Panc1 (cell line): ENCODE measurements around the gene CIB4. TPM values are rescaled to one million over a fixed set of nuclear protein-coding genes. Genes with fewer than 3 reads are reported as not detected.

Source experiments
- ATAC-seq: fragments of 200-7000 bp; cut with Tn5 transposase; 2 replicates; pipeline ENCODE4 v1.9.1; 2020; ENCODE audit warnings: mild to moderate bottlenecking, moderate library complexity
- BruUV-seq: library from RNA; stranded (reverse); fragments of 400-500 nt; replicated peaks from 2 replicates; lab custom pipeline; 2021; lab: Mats Ljungman, UMichigan
- CTCF ChIA-PET: fragments of 300-600 bp; sonication (Branson Sonifier 250); formaldehyde crosslinking; loops from one replicate; lab custom pipeline; 2022; ENCODE audit warnings: antibody characterized with exemption; lab: Charles Lee
- POLR2A ChIA-PET: fragments of 300-600 bp; sonication (Branson Sonifier 250); formaldehyde crosslinking; loops from one replicate; lab custom pipeline; 2022; ENCODE audit warnings: antibody characterized with exemption; lab: Charles Lee
- DNase-seq: peaks from one replicate; pipeline ENCODE4 v3.0.0-alpha.2; 2010; ENCODE audit warnings: low read depth, low spot score
- H3K27ac ChIP-seq: 2 replicates; pipeline ENCODE4 v1.5.1; 2011; ENCODE audit warnings: mild to moderate bottlenecking, low read length, inconsistent platforms
- H3K27me3 ChIP-seq: fragments of 200-500 bp; sonication (Bioruptor generic); 2 replicates; pipeline ENCODE4 v1.6.0; 2014; ENCODE audit warnings: low read length, inconsistent platforms; ENCODE audit not compliant: control insufficient read depth, insufficient read depth
- H3K36me3 ChIP-seq: fragments of 200-500 bp; sonication (Bioruptor generic); 2 replicates; pipeline ENCODE4 v1.5.1; 2014; ENCODE audit warnings: inconsistent platforms, mild to moderate bottlenecking, low read length, moderate library complexity; ENCODE audit not compliant: control insufficient read depth, insufficient read depth
- H3K4me1 ChIP-seq: 2 replicates; pipeline ENCODE4 v1.5.1; 2011; ENCODE audit warnings: inconsistent platforms, mild to moderate bottlenecking, low read length, moderate library complexity; ENCODE audit not compliant: control insufficient read depth, insufficient read depth
- H3K4me3 ChIP-seq, 2 experiments: 2 replicates each; pipeline ENCODE4 v1.5.1; 2011 to 2012; ENCODE audit warnings: low read depth in 2 of 2, low read length in 2 of 2, mild to moderate bottlenecking in 2 of 2, inconsistent platforms in 1 of 2, moderate library complexity in 1 of 2
- H3K9me3 ChIP-seq: fragments of 200-500 bp; sonication (Bioruptor generic); 2 replicates; pipeline ENCODE4 v1.5.1; 2014; ENCODE audit warnings: low read depth, mild to moderate bottlenecking, inconsistent platforms, low read length, moderate library complexity; ENCODE audit not compliant: control insufficient read depth, insufficient read depth
- CTCF ChIP-seq: fragments of 450-650 bp; IDR thresholded peaks from 2 replicates; pipeline ENCODE4 v1.5.1; 2017; ENCODE audit warnings: mild to moderate bottlenecking
- POLR2AphosphoS5 ChIP-seq: IDR thresholded peaks from 2 replicates; pipeline ENCODE4 v1.6.1; 2012; ENCODE audit warnings: mild to moderate bottlenecking, low read depth, low read length, moderate library complexity
- REST ChIP-seq, 2 experiments: IDR thresholded peaks; 2 replicates each; pipeline ENCODE4 v1.6.1; 2011 to 2012; ENCODE audit warnings: low read depth in 2 of 2, control low read depth in 1 of 2, low read length in 1 of 2, mild to moderate bottlenecking in 1 of 2, moderate library complexity in 1 of 2; ENCODE audit not compliant: insufficient read depth in 1 of 2
- SIN3A ChIP-seq: IDR thresholded peaks from 2 replicates; pipeline ENCODE4 v1.6.1; 2012; ENCODE audit warnings: low read depth, mild to moderate bottlenecking, low read length, moderate library complexity, borderline replicate concordance; ENCODE audit not compliant: insufficient read depth
- TCF7L2 ChIP-seq: IDR thresholded peaks from 2 replicates; pipeline ENCODE4 v1.6.1; 2011; ENCODE audit warnings: mild to moderate bottlenecking, low read depth, low read length, inconsistent platforms
- in situ Hi-C: cut with HindIII; loops from 2 replicates; pipeline ENCODE4 v1.10.0; 2016; ENCODE audit warnings: low sequenced_read_pairs, low pct_unique_long_range_greater_than_20kb
- intact Hi-C: fragments of 100-400 bp; cut with micrococcal nuclease; formaldehyde crosslinking; loops from one replicate; pipeline ENCODE4 v1.10.0; 2022; ENCODE audit not compliant: unreplicated experiment
- total RNA-seq: library from RNA; stranded (reverse); gene quantifications from one replicate; pipeline ENCODE4 v1.2.1, GENCODE V29; 2021; ENCODE audit not compliant: unreplicated experiment

Gene CIB4
- total RNA-seq, 1 experiment from 2014 or later: 0.33 TPM

- in situ Hi-C loops: no loop called here
Measured at GRCh38 chr2:26540306-26540705, 100.9 kb downstream of the CIB4 start.

GRCh38 chr2:26537826-26538475 lies 103.2 kb downstream of the CIB4 start:
- BruUV-seq: no TSS peak
- Histone ChIP-seq H3K36me3 (no peaks in the 10 kb centered on the region), H3K4me1 (no peaks in the 10 kb centered on the region; the same call in 1 of the 2 replicates), H3K27ac (no peak overlapping the region), H3K27me3 (0 out of 2 replicates have a peak, but pooled peaks cover 3% of the 10 kb centered on the region), H3K4me3 (no peak overlapping the region), H3K9me3 (no peaks in the 10 kb centered on the region)
- no peak for ATAC-seq
- no peak for TF ChIP-seq CTCF
- TF ChIP-seq POLR2AphosphoS5: no peak
- TF ChIP-seq TCF7L2: no peak
- no peak for TF ChIP-seq REST (IDR thresholded peaks at IDR 0.05; ENCODE audit: insufficient read depth in 1 of 2, low read depth in 2 of 2, low read length in 1 of 2)
- TF ChIP-seq SIN3A: no peak
- ChIA-PET POLR2A (no interaction called here), CTCF (no interaction called here)
- no peak for DNase-seq
- intact Hi-C loops: no loop called here
- in situ Hi-C loops: no loop called here

More at GRCh38 chr2:26540306-26540705, 100.9 kb downstream of the CIB4 start:
- intact Hi-C loops: no loop called here
- POLR2A ChIA-PET: no interaction called here
- Histone ChIP-seq H3K4me3 (no peak overlapping the region), H3K4me1 (no peaks in the 10 kb centered on the region; the same call in 1 of the 2 replicates), H3K27ac (no peak overlapping the region), H3K9me3 (no peaks in the 10 kb centered on the region), H3K27me3 (0 out of 2 replicates have a peak, but pooled peaks cover 3% of the 10 kb centered on the region), H3K36me3 (no peaks in the 10 kb centered on the region)
- TF ChIP-seq TCF7L2: no peak
- TF ChIP-seq REST (IDR thresholded peaks at IDR 0.05; ENCODE audit: insufficient read depth in 1 of 2, low read depth in 2 of 2, low read length in 1 of 2): peak; percentile 46 to 64; a peak in 2 of 4 replicates
- TF ChIP-seq CTCF: no peak
- no peak for TF ChIP-seq SIN3A
- no TSS peak for BruUV-seq
- CTCF ChIA-PET: interaction anchor here (1.8 kb wide), 1 partner anchor 19 kb away, joined by 4 read pairs; no protein-coding TSS in a partner anchor
- DNase-seq (no peak), ATAC-seq (no peak)
